ENCODE data around the gene PPM1K. TPM values are rescaled to one million over a fixed set of nuclear protein-coding genes. Genes with fewer than 3 reads are reported as not detected.

PPM1K gene
- total and polyA plus RNA-seq, 9 of the 15 experiments (the other 6 are each of a cell fraction or from before 2014, with no cell fraction given), result 8.2 to 18.0 (median 10.5) TPM

- no peak for TF ChIP-seq CHD4 (IDR thresholded peaks at IDR 0.05; ENCODE audit: insufficient read depth, insufficient replicate concordance, low read depth, low read length, poor library complexity, severe bottlenecking)
- TF ChIP-seq SIN3A (IDR thresholded peaks at IDR 0.05; ENCODE audit: borderline replicate concordance in 2 of 2, control insufficient read depth in 1 of 2, low read depth in 2 of 2, low read length in 2 of 2), result no peak
- no peak for TF ChIP-seq HCFC1 (IDR thresholded peaks at IDR 0.05; ENCODE audit: low read depth, low read length)
- TF ChIP-seq MAZ (CRISPR knock-in tag; conservative IDR thresholded peaks at IDR 0.05 in 1 of 2, IDR thresholded peaks at IDR 0.05 in 1 of 2), result peak in 1 of 2 experiments; percentile 24; a peak in 2 of 4 replicates
- no peak for TF ChIP-seq NCOA4 (IDR thresholded peaks at IDR 0.05; ENCODE audit: partially characterized antibody)
- no peak for TF ChIP-seq TSHZ1 (CRISPR knock-in tag; IDR thresholded peaks at IDR 0.05)
- TF ChIP-seq ZNF584 (CRISPR knock-in tag; IDR thresholded peaks at IDR 0.05; ENCODE audit: low read depth), result no peak
- peak; percentile 65 for TF ChIP-seq L3MBTL2 (IDR thresholded peaks at IDR 0.05)
- no peak for TF ChIP-seq ZNF232 (CRISPR knock-in tag; IDR thresholded peaks at IDR 0.05)
- TF ChIP-seq BCOR (IDR thresholded peaks at IDR 0.05), result no peak; the same call in 1 of the 2 replicates
- no peak for TF ChIP-seq PCBP1 (IDR thresholded peaks at IDR 0.05; ENCODE audit: low read depth, low read length, poor library complexity, severe bottlenecking)
- TF ChIP-seq ZNF316 (IDR thresholded peaks at IDR 0.05), result no peak
- no peak for TF ChIP-seq RB1 (IDR thresholded peaks at IDR 0.05; ENCODE audit: low read depth)
- TF ChIP-seq DPF2 (IDR thresholded peaks at IDR 0.05), result 0 out of 2 replicates have a peak, but pooled peaks have one; percentile 10
- TF ChIP-seq GATAD2A (IDR thresholded peaks at IDR 0.05), result no peak
- TF ChIP-seq FOXA3 (CRISPR knock-in tag; conservative IDR thresholded peaks at IDR 0.05 in 1 of 2, IDR thresholded peaks at IDR 0.05 in 1 of 2), result 0 out of 4 replicates have a peak, but pooled peaks of 1 of the 2 experiments have one; percentile 3
- TF ChIP-seq ZSCAN32 (CRISPR knock-in tag; IDR thresholded peaks at IDR 0.05), result no peak
- no peak for TF ChIP-seq FOXM1 (IDR thresholded peaks at IDR 0.05; ENCODE audit: low read depth)
- 0 out of 2 replicates have a peak, but pooled peaks have one; percentile 22 for TF ChIP-seq FOXM1 (CRISPR knock-in tag; IDR thresholded peaks at IDR 0.05; ENCODE audit: low read depth)
- TF ChIP-seq, protein P1, sequence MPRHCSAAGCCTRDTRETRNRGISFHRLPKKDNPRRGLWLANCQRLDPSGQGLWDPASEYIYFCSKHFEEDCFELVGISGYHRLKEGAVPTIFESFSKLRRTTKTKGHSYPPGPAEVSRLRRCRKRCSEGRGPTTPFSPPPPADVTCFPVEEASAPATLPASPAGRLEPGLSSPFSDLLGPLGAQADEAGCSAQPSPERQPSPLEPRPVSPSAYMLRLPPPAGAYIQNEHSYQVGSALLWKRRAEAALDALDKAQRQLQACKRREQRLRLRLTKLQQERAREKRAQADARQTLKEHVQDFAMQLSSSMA (CRISPR knock-in tag; IDR thresholded peaks at IDR 0.05), result no peak
- TF ChIP-seq HIVEP1 (CRISPR knock-in tag; IDR thresholded peaks at IDR 0.05), result no peak
- TF ChIP-seq ZNF764 (CRISPR knock-in tag; IDR thresholded peaks at IDR 0.05; ENCODE audit: low read depth), result no peak
- TF ChIP-seq TBP (optimal IDR thresholded peaks at IDR 0.05; ENCODE audit: low read depth, low read length), result no peak
- no peak for TF ChIP-seq TFE3 (CRISPR knock-in tag; IDR thresholded peaks at IDR 0.05)
Observed at GRCh38 chr4:88283661-88284438, 511 bp downstream of the PPM1K start (continued).
